ENCODE results near the gene PRDX2.
A peak's percentile ranks its signal among the peaks of the same experiment; 100 is the strongest.

GRCh38 chr19:12782424-12783290, 18.9 kb downstream of the PRDX2 start:
- TF ChIP-seq CTCF (IDR thresholded peaks at IDR 0.05 in 4 of 5, conservative IDR thresholded peaks at IDR 0.05 in 1 of 5) (no peak), POLR2A (IDR thresholded peaks at IDR 0.05) (peak; percentile 29 to 32)

Data from gastrocnemius medialis (tissue), 4 donors.